ENCODE measurements around the gene C19orf18. TPM values are rescaled to one million over a fixed set of nuclear protein-coding genes. Genes with fewer than 3 reads are reported as not detected.
A peak's percentile ranks its signal among the peaks of the same experiment; 100 is the strongest.

C19orf18 gene
- polyA plus RNA-seq, 1 donor from 2014 or later = not detected

DNA sequence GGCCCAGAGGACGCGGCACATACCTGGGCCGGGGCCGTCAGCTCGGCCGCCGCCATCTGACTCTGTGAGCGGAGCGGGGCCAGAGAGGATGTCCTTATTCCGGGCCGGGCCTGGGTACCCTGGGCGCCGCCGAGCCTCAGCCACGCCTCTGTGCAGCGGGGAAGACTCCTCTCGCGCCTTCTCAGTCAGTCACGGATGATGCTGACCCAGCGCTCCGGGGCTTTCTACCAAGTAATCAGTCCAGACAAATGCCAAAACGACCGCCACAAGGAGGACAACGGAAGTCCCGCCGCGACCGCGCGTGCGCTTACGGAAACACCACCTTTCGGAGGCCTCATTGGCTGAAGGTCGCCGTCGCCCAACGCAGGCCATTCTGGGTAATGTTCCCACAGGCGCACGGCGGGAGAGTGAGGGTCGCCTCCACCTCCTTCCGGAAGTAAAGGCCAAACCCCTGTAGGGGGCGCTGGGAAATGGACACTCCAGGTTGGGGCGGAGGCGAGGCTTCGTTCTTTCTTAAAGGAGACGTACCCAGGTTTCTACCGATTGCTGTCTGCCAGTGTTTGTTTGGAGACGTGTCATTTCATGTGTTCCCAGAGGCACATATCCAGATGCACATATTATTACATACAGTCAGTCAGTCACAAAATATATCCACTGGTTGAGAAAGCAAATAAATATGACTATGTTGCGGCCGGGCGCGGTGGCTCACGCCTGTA lies 26.8 kb downstream of the C19orf18 start, which contains the start of gene ZNF256:
Gene ZNF256 (minus strand): TSS at position 288 of the 716 bp plus-strand sequence. CDS start 232 bp downstream, at position 56.
- H3K36me3 ChIP-seq (ENCODE audit: insufficient read depth, low read length) = peaks cover 17% of the 10 kb centered on the region
- H2AFZ ChIP-seq (ENCODE audit: low read depth, low read length) = peak within 1 kb of the TSS; percentile 83
- peak within 1 kb of the TSS; percentile 100 for H3K4me3 ChIP-seq (ENCODE audit: low read length)
- H3K9me2 ChIP-seq (ENCODE audit: insufficient read depth, low read length) = no peaks in the 10 kb centered on the region
- no peaks in the 10 kb centered on the region for H4K20me1 ChIP-seq (ENCODE audit: insufficient read depth)
- H3K27me3 ChIP-seq (ENCODE audit: insufficient read depth, low read depth, low read length) = no peaks in the 10 kb centered on the region
- peak within 1 kb of the TSS; percentile 98 for H3K4me2 ChIP-seq (ENCODE audit: low read length)
- H3K9me3 ChIP-seq (ENCODE audit: low read length) = peaks cover 7% of the 10 kb centered on the region
- TF ChIP-seq POLR2AphosphoS5 (IDR thresholded peaks at IDR 0.05) (peak; percentile 82), EP300 (conservative IDR thresholded peaks at IDR 0.05; ENCODE audit: poor library complexity, severe bottlenecking) (peak; percentile 33), TAF1 (IDR thresholded peaks at IDR 0.05; ENCODE audit: low read depth) (peak; percentile 71), MXI1 (conservative IDR thresholded peaks at IDR 0.05; ENCODE audit: poor library complexity, severe bottlenecking) (peak; percentile 71), RAD21 (conservative IDR thresholded peaks at IDR 0.05) (peak; percentile 62), EZH2 (IDR thresholded peaks at IDR 0.05; ENCODE audit: borderline replicate concordance, insufficient read depth, low read length, poor library complexity, severe bottlenecking) (no peak), SMC3 (conservative IDR thresholded peaks at IDR 0.05; ENCODE audit: poor library complexity) (peak; percentile 68)
- TF ChIP-seq, protein P1, sequence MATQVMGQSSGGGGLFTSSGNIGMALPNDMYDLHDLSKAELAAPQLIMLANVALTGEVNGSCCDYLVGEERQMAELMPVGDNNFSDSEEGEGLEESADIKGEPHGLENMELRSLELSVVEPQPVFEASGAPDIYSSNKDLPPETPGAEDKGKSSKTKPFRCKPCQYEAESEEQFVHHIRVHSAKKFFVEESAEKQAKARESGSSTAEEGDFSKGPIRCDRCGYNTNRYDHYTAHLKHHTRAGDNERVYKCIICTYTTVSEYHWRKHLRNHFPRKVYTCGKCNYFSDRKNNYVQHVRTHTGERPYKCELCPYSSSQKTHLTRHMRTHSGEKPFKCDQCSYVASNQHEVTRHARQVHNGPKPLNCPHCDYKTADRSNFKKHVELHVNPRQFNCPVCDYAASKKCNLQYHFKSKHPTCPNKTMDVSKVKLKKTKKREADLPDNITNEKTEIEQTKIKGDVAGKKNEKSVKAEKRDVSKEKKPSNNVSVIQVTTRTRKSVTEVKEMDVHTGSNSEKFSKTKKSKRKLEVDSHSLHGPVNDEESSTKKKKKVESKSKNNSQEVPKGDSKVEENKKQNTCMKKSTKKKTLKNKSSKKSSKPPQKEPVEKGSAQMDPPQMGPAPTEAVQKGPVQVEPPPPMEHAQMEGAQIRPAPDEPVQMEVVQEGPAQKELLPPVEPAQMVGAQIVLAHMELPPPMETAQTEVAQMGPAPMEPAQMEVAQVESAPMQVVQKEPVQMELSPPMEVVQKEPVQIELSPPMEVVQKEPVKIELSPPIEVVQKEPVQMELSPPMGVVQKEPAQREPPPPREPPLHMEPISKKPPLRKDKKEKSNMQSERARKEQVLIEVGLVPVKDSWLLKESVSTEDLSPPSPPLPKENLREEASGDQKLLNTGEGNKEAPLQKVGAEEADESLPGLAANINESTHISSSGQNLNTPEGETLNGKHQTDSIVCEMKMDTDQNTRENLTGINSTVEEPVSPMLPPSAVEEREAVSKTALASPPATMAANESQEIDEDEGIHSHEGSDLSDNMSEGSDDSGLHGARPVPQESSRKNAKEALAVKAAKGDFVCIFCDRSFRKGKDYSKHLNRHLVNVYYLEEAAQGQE (IDR thresholded peaks at IDR 0.05; ENCODE audit: borderline replicate concordance) = peak; percentile 59
- TF ChIP-seq, protein P2, sequence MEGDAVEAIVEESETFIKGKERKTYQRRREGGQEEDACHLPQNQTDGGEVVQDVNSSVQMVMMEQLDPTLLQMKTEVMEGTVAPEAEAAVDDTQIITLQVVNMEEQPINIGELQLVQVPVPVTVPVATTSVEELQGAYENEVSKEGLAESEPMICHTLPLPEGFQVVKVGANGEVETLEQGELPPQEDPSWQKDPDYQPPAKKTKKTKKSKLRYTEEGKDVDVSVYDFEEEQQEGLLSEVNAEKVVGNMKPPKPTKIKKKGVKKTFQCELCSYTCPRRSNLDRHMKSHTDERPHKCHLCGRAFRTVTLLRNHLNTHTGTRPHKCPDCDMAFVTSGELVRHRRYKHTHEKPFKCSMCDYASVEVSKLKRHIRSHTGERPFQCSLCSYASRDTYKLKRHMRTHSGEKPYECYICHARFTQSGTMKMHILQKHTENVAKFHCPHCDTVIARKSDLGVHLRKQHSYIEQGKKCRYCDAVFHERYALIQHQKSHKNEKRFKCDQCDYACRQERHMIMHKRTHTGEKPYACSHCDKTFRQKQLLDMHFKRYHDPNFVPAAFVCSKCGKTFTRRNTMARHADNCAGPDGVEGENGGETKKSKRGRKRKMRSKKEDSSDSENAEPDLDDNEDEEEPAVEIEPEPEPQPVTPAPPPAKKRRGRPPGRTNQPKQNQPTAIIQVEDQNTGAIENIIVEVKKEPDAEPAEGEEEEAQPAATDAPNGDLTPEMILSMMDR (IDR thresholded peaks at IDR 0.05; ENCODE audit: poor library complexity, severe bottlenecking) = peak; percentile 97
- no peaks in the 10 kb centered on the region for H3F3A ChIP-seq (ENCODE audit: insufficient read depth, low read length, poor library complexity, severe bottlenecking)
- H3K79me2 ChIP-seq (replicated peaks; ENCODE audit: insufficient read depth, low read length) = peaks cover 31% of the 10 kb centered on the region
- peak within 1 kb of the TSS; percentile 91 for H3K9ac ChIP-seq (ENCODE audit: low read length)
- peak within 1 kb of the TSS; percentile 81 for H3K27ac ChIP-seq (ENCODE audit: low read length)

DNA sequence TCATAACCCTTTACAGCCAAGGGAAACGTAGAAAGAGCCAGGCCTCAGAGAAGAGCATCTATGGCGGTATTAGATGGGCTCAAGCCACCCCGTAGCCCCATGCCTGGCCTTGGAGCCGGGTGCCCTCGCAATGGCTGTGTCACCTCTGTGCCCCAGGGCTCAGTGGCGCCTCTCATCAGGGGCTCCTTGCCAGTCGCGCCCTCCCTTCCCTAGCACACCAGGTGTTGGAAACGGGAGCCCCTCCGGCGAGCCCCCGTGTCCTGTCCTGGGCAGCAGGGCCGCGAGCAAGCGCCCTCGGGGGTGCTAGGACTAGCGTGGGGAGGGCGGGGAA lies 27.3 kb downstream of the C19orf18 start:
- peak overlapping the region; percentile 100 for H3K4me3 ChIP-seq (ENCODE audit: low read length)
- H3K9me3 ChIP-seq (ENCODE audit: low read length) = peaks cover 7% of the 10 kb centered on the region
- H4K20me1 ChIP-seq (ENCODE audit: insufficient read depth) = no peaks in the 10 kb centered on the region
- peak overlapping the region; percentile 98 for H3K4me2 ChIP-seq (ENCODE audit: low read length)
- no peaks in the 10 kb centered on the region for H3F3A ChIP-seq (ENCODE audit: insufficient read depth, low read length, poor library complexity, severe bottlenecking)
- H3K79me2 ChIP-seq (replicated peaks; ENCODE audit: insufficient read depth, low read length) = peaks cover 31% of the 10 kb centered on the region
- no peaks in the 10 kb centered on the region for H3K27me3 ChIP-seq (ENCODE audit: insufficient read depth, low read depth, low read length)
- no peaks in the 10 kb centered on the region for H3K9me2 ChIP-seq (ENCODE audit: insufficient read depth, low read length)
- peak overlapping the region; percentile 91 for H3K9ac ChIP-seq (ENCODE audit: low read length)
- peak overlapping the region; percentile 83 for H2AFZ ChIP-seq (ENCODE audit: low read depth, low read length)
- peak overlapping the region; percentile 81 for H3K27ac ChIP-seq (ENCODE audit: low read length)
- peaks cover 20% of the 10 kb centered on the region for H3K36me3 ChIP-seq (ENCODE audit: insufficient read depth, low read length)
- no peak for TF ChIP-seq EP300 (conservative IDR thresholded peaks at IDR 0.05; ENCODE audit: poor library complexity, severe bottlenecking)
- no peak for TF ChIP-seq EZH2 (IDR thresholded peaks at IDR 0.05; ENCODE audit: borderline replicate concordance, insufficient read depth, low read length, poor library complexity, severe bottlenecking)
- TF ChIP-seq, protein P2 (IDR thresholded peaks at IDR 0.05; ENCODE audit: poor library complexity, severe bottlenecking) = no peak
- no peak for TF ChIP-seq RAD21 (conservative IDR thresholded peaks at IDR 0.05)
- no peak for TF ChIP-seq MXI1 (conservative IDR thresholded peaks at IDR 0.05; ENCODE audit: poor library complexity, severe bottlenecking)
- TF ChIP-seq TAF1 (IDR thresholded peaks at IDR 0.05; ENCODE audit: low read depth) = no peak
- no peak for TF ChIP-seq POLR2AphosphoS5 (IDR thresholded peaks at IDR 0.05)

Measured in neural cell (in vitro differentiated cells).